Smooth muscle cell (in vitro differentiated cells): ENCODE measurements around the gene ZSWIM1. TPM values are rescaled to one million over a fixed set of nuclear protein-coding genes. Genes with fewer than 3 reads are reported as not detected.

Experiments used
- DNase-seq: peaks from one replicate; lab custom pipeline; 2025; ENCODE audit not compliant: unreplicated experiment; lab: John Stamatoyannopoulos, UW
- H2AFZ ChIP-seq: fragments of 200-600 bp; sonication (generic); 2 replicates; pipeline ENCODE4 v1.6.0; 2016; ENCODE audit warnings: antibody characterized with exemption, low read depth, mild to moderate bottlenecking
- H3F3A ChIP-seq: fragments of 200-600 bp; sonication (generic); 2 replicates; pipeline ENCODE4 v1.6.0; 2017; ENCODE audit warnings: antibody characterized with exemption, low read depth
- H3K27ac ChIP-seq: fragments of 200-600 bp; sonication (generic); 2 replicates; pipeline ENCODE4 v1.5.1; 2016; ENCODE audit warnings: low read depth, mild to moderate bottlenecking
- H3K27me3 ChIP-seq: fragments of 200-600 bp; sonication (generic); 2 replicates; pipeline ENCODE4 v1.6.1; 2016; ENCODE audit warnings: low read depth, mild to moderate bottlenecking
- H3K36me3 ChIP-seq: fragments of 200-600 bp; sonication (generic); 2 replicates; pipeline ENCODE4 v1.5.1; 2016; ENCODE audit warnings: low read depth
- H3K4me1 ChIP-seq: fragments of 200-600 bp; sonication (generic); 2 replicates; pipeline ENCODE4 v1.5.1; 2016; ENCODE audit warnings: low read depth
- H3K4me2 ChIP-seq: fragments of 200-600 bp; sonication (generic); 2 replicates; pipeline ENCODE4 v1.6.0; 2016; ENCODE audit warnings: mild to moderate bottlenecking
- H3K4me3 ChIP-seq: fragments of 200-600 bp; sonication (generic); 2 replicates; pipeline ENCODE4 v1.5.1; 2016; ENCODE audit warnings: mild to moderate bottlenecking
- H3K79me2 ChIP-seq: fragments of 200-600 bp; sonication (generic); 2 replicates; pipeline ENCODE4 v1.6.0; 2016; ENCODE audit warnings: low read depth, mild to moderate bottlenecking
- H3K9ac ChIP-seq: fragments of 200-600 bp; sonication (generic); 2 replicates; pipeline ENCODE4 v1.6.0; 2016; ENCODE audit warnings: low read depth
- H3K9me3 ChIP-seq: fragments of 200-600 bp; sonication (generic); replicated peaks from 2 replicates; pipeline ENCODE4 v1.5.1; 2016; ENCODE audit warnings: low read depth
- H4K20me1 ChIP-seq: fragments of 200-600 bp; sonication (generic); 2 replicates; pipeline ENCODE4 v1.6.0; 2016; ENCODE audit warnings: low read depth
- WGBS: methylation state at CpG from one replicate; pipeline ENCODE4 v1.1.7; 2016; ENCODE audit warnings: low lambda C conversion rate; 5-methylcytosine and 5-hydroxymethylcytosine counted together
- polyA plus RNA-seq: library from polyadenylated mRNA; unstranded; fragments of >200 nt; fragmentation: Nextera tagmentation; extraction: Ambion mirVana; gene quantifications from 2 replicates; pipeline ENCODE4 v1.2.1, GENCODE V29; 2016
- total RNA-seq: library from RNA; depleted of rRNA; stranded (reverse); fragments of >200 nt; gene quantifications from 2 replicates; pipeline ENCODE4 v1.2.3, GENCODE V29; 2014
- TF ChIP-seq, protein P1 (sequence below): fragments of 200-600 bp; sonication (generic); IDR thresholded peaks from 2 replicates; pipeline ENCODE4 v1.5.1; 2017; ENCODE audit warnings: borderline replicate concordance, mild to moderate bottlenecking, antibody characterized with exemption; ENCODE audit not compliant: insufficient read depth, poor library complexity, severe bottlenecking

The ZSWIM1 gene
- total and polyA plus RNA-seq, 2 experiments from 2014 or later: 5.7 to 12.2 TPM

DNA sequence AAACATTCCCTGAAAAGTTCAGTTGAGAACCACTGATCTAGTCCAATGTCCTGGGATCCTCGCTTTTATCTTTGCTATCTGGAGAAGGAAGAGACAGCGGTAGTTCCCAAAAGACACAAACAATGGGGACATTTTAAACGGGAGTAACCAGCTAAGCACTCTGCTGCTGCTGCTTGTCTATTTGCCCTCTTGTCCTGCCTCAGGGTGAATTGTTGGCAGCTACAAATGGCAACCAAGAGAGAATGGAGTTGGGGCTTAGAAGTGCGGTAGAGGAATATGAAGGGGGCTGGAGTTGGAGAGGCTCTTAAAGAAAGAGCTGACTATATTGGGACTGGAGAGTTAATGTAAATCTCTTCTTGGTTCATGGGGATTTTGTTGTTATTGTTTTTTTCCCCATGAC is 6.5 kb upstream of the ZSWIM1 start:
- H3K4me1 ChIP-seq: no peaks in the 10 kb centered on the region
- no peak overlapping the region for H3K9ac ChIP-seq
- no peak overlapping the region for H3K27ac ChIP-seq
- no peaks in the 10 kb centered on the region for H3K79me2 ChIP-seq
- peaks cover 4% of the 10 kb centered on the region for H3K36me3 ChIP-seq
- no peaks in the 10 kb centered on the region for H3F3A ChIP-seq
- WGBS: 71% methylated on average over 4 of the region's 4 CpGs
- no peaks in the 10 kb centered on the region for H4K20me1 ChIP-seq
- H3K9me3 ChIP-seq: no peaks in the 10 kb centered on the region
- H2AFZ ChIP-seq: no peak overlapping the region
- DNase-seq: no peak
- no peaks in the 10 kb centered on the region for H3K27me3 ChIP-seq
- H3K4me2 ChIP-seq: no peak overlapping the region
- H3K4me3 ChIP-seq: no peak overlapping the region
- TF ChIP-seq, protein P1, sequence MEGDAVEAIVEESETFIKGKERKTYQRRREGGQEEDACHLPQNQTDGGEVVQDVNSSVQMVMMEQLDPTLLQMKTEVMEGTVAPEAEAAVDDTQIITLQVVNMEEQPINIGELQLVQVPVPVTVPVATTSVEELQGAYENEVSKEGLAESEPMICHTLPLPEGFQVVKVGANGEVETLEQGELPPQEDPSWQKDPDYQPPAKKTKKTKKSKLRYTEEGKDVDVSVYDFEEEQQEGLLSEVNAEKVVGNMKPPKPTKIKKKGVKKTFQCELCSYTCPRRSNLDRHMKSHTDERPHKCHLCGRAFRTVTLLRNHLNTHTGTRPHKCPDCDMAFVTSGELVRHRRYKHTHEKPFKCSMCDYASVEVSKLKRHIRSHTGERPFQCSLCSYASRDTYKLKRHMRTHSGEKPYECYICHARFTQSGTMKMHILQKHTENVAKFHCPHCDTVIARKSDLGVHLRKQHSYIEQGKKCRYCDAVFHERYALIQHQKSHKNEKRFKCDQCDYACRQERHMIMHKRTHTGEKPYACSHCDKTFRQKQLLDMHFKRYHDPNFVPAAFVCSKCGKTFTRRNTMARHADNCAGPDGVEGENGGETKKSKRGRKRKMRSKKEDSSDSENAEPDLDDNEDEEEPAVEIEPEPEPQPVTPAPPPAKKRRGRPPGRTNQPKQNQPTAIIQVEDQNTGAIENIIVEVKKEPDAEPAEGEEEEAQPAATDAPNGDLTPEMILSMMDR: no peak

- Histone ChIP-seq H3K4me2 (no peak overlapping the region), H3K4me3 (no peak overlapping the region), H3K27me3 (no peaks in the 10 kb centered on the region), H2AFZ (no peak overlapping the region), H3K27ac (no peak overlapping the region), H3F3A (peaks cover 4% of the 10 kb centered on the region), H3K79me2 (peaks cover 16% of the 10 kb centered on the region), H3K36me3 (peaks cover 4% of the 10 kb centered on the region), H4K20me1 (no peaks in the 10 kb centered on the region), H3K4me1 (no peaks in the 10 kb centered on the region), H3K9me3 (no peaks in the 10 kb centered on the region), H3K9ac (no peak overlapping the region)
- DNase-seq: no peak
- TF ChIP-seq, protein P1: no peak
- WGBS: 92% methylated on average over 13 of the region's 13 CpGs
Observed at GRCh38 chr20:45878076-45878761, 2.8 kb upstream of the ZSWIM1 start.

GRCh38 chr20:45882469-45883099 is 1.6 kb downstream of the ZSWIM1 start:
- DNase-seq: no peak
- H2AFZ ChIP-seq: no peak overlapping the region
- peaks cover 4% of the 10 kb centered on the region for H3K4me1 ChIP-seq
- no peaks in the 10 kb centered on the region for H3K27me3 ChIP-seq
- H3K9ac ChIP-seq: no peak overlapping the region
- H3K79me2 ChIP-seq: peaks cover 16% of the 10 kb centered on the region
- H3K9me3 ChIP-seq: no peaks in the 10 kb centered on the region
- TF ChIP-seq, protein P1: no peak
- no peak overlapping the region for H3K4me2 ChIP-seq
- H3F3A ChIP-seq: peaks cover 4% of the 10 kb centered on the region
- no peak overlapping the region for H3K4me3 ChIP-seq
- H3K36me3 ChIP-seq: no peaks in the 10 kb centered on the region
- WGBS: 92% methylated on average over 4 of the region's 4 CpGs
- H3K27ac ChIP-seq: no peak overlapping the region
- peaks cover 7% of the 10 kb centered on the region for H4K20me1 ChIP-seq

GRCh38 chr20:45883100-45883469 is 2.1 kb downstream of the ZSWIM1 start:
- Histone ChIP-seq H2AFZ (no peak overlapping the region), H4K20me1 (peaks cover 7% of the 10 kb centered on the region)
- DNase-seq: no peak

More at GRCh38 chr20:45883100-45883469, 2.1 kb downstream of the ZSWIM1 start:
- Histone ChIP-seq H3F3A (peaks cover 4% of the 10 kb centered on the region), H3K9ac (no peak overlapping the region), H3K4me3 (no peak overlapping the region), H3K4me1 (peaks cover 4% of the 10 kb centered on the region), H3K9me3 (no peaks in the 10 kb centered on the region), H3K27me3 (no peaks in the 10 kb centered on the region), H3K79me2 (peaks cover 16% of the 10 kb centered on the region), H3K27ac (no peak overlapping the region), H3K4me2 (no peak overlapping the region), H3K36me3 (no peaks in the 10 kb centered on the region)
- 95% methylated on average over 9 of the region's 9 CpGs for WGBS
- TF ChIP-seq, protein P1: no peak
